Measurements from ENCODE around the gene CDC42BPG.

Gene CDC42BPG

GRCh38 chr11:64838600-64839334, 5.7 kb downstream of the CDC42BPG start:
- H3K9ac ChIP-seq (ENCODE audit: low read length) = no peak overlapping the region
- no peaks in the 10 kb centered on the region for H3K27me3 ChIP-seq (ENCODE audit: control insufficient read depth, insufficient read depth, low read length)
- no peaks in the 10 kb centered on the region for H3K4me1 ChIP-seq (ENCODE audit: control insufficient read depth, insufficient read depth, low read length)
- no peak overlapping the region for H3K4me3 ChIP-seq (ENCODE audit: low read length)
- no peak overlapping the region for H3K27ac ChIP-seq (ENCODE audit: low read depth, low read length)
- H3K36me3 ChIP-seq (ENCODE audit: control insufficient read depth, insufficient read depth, low read length) = no peaks in the 10 kb centered on the region

GRCh38 chr11:64837887-64838351, 6.5 kb downstream of the CDC42BPG start:
- Histone ChIP-seq H3K4me3 (ENCODE audit: low read length) (no peak overlapping the region), H3K36me3 (ENCODE audit: control insufficient read depth, insufficient read depth, low read length) (peaks cover 3% of the 10 kb centered on the region), H3K27me3 (ENCODE audit: control insufficient read depth, insufficient read depth, low read length) (no peaks in the 10 kb centered on the region), H3K9ac (ENCODE audit: low read length) (no peak overlapping the region), H3K4me1 (ENCODE audit: control insufficient read depth, insufficient read depth, low read length) (no peaks in the 10 kb centered on the region), H3K27ac (ENCODE audit: low read depth, low read length) (no peak overlapping the region)

GRCh38 chr11:64836448-64837072, 7.9 kb downstream of the CDC42BPG start:
- Histone ChIP-seq H3K27me3 (ENCODE audit: control insufficient read depth, insufficient read depth, low read length) (no peaks in the 10 kb centered on the region), H3K4me3 (ENCODE audit: low read length) (no peak overlapping the region), H3K9ac (ENCODE audit: low read length) (no peak overlapping the region), H3K4me1 (ENCODE audit: control insufficient read depth, insufficient read depth, low read length) (no peaks in the 10 kb centered on the region), H3K27ac (ENCODE audit: low read depth, low read length) (no peak overlapping the region), H3K36me3 (ENCODE audit: control insufficient read depth, insufficient read depth, low read length) (peaks cover 3% of the 10 kb centered on the region)

GRCh38 chr11:64835616-64836447, 8.6 kb downstream of the CDC42BPG start:
- no peaks in the 10 kb centered on the region for H3K4me1 ChIP-seq (ENCODE audit: control insufficient read depth, insufficient read depth, low read length)
- H3K9ac ChIP-seq (ENCODE audit: low read length) = no peak overlapping the region
- H3K27ac ChIP-seq (ENCODE audit: low read depth, low read length) = no peak overlapping the region
- peaks cover 3% of the 10 kb centered on the region for H3K36me3 ChIP-seq (ENCODE audit: control insufficient read depth, insufficient read depth, low read length)
- no peaks in the 10 kb centered on the region for H3K27me3 ChIP-seq (ENCODE audit: control insufficient read depth, insufficient read depth, low read length)
- no peak overlapping the region for H3K4me3 ChIP-seq (ENCODE audit: low read length)

GRCh38 chr11:64834723-64835615, 9.5 kb downstream of the CDC42BPG start:
- no peaks in the 10 kb centered on the region for H3K4me1 ChIP-seq (ENCODE audit: control insufficient read depth, insufficient read depth, low read length)
- H3K27ac ChIP-seq (ENCODE audit: low read depth, low read length) = no peak overlapping the region
- H3K4me3 ChIP-seq (ENCODE audit: low read length) = no peak overlapping the region
- H3K36me3 ChIP-seq (ENCODE audit: control insufficient read depth, insufficient read depth, low read length) = peaks cover 3% of the 10 kb centered on the region
- no peak overlapping the region for H3K9ac ChIP-seq (ENCODE audit: low read length)
- no peaks in the 10 kb centered on the region for H3K27me3 ChIP-seq (ENCODE audit: control insufficient read depth, insufficient read depth, low read length)

- H3K27ac ChIP-seq (ENCODE audit: low read depth, low read length) = no peak overlapping the region
- no peak overlapping the region for H3K4me3 ChIP-seq (ENCODE audit: low read length)
- no peaks in the 10 kb centered on the region for H3K4me1 ChIP-seq (ENCODE audit: control insufficient read depth, insufficient read depth, low read length)
- H3K9ac ChIP-seq (ENCODE audit: low read length) = no peak overlapping the region
- peaks cover 3% of the 10 kb centered on the region for H3K36me3 ChIP-seq (ENCODE audit: control insufficient read depth, insufficient read depth, low read length)
- H3K27me3 ChIP-seq (ENCODE audit: control insufficient read depth, insufficient read depth, low read length) = no peaks in the 10 kb centered on the region
Observed at GRCh38 chr11:64834031-64834722, 10.3 kb downstream of the CDC42BPG start.

GRCh38 chr11:64833509-64833908, 10.9 kb downstream of the CDC42BPG start:
- H3K36me3 ChIP-seq (ENCODE audit: control insufficient read depth, insufficient read depth, low read length) = peaks cover 3% of the 10 kb centered on the region
- H3K9ac ChIP-seq (ENCODE audit: low read length) = no peak overlapping the region
- no peaks in the 10 kb centered on the region for H3K4me1 ChIP-seq (ENCODE audit: control insufficient read depth, insufficient read depth, low read length)
- no peaks in the 10 kb centered on the region for H3K27me3 ChIP-seq (ENCODE audit: control insufficient read depth, insufficient read depth, low read length)
- H3K4me3 ChIP-seq (ENCODE audit: low read length) = no peak overlapping the region
- H3K27ac ChIP-seq (ENCODE audit: low read depth, low read length) = no peak overlapping the region

GRCh38 chr11:64833198-64833502, 11.3 kb downstream of the CDC42BPG start:
- no peak overlapping the region for H3K9ac ChIP-seq (ENCODE audit: low read length)
- H3K27me3 ChIP-seq (ENCODE audit: control insufficient read depth, insufficient read depth, low read length) = no peaks in the 10 kb centered on the region
- H3K4me3 ChIP-seq (ENCODE audit: low read length) = no peak overlapping the region
- no peak overlapping the region for H3K27ac ChIP-seq (ENCODE audit: low read depth, low read length)
- H3K36me3 ChIP-seq (ENCODE audit: control insufficient read depth, insufficient read depth, low read length) = peaks cover 3% of the 10 kb centered on the region
- H3K4me1 ChIP-seq (ENCODE audit: control insufficient read depth, insufficient read depth, low read length) = no peaks in the 10 kb centered on the region

GRCh38 chr11:64832467-64833197, 11.8 kb downstream of the CDC42BPG start:
- Histone ChIP-seq H3K27ac (ENCODE audit: low read depth, low read length) (no peak overlapping the region), H3K36me3 (ENCODE audit: control insufficient read depth, insufficient read depth, low read length) (peaks cover 3% of the 10 kb centered on the region), H3K27me3 (ENCODE audit: control insufficient read depth, insufficient read depth, low read length) (no peaks in the 10 kb centered on the region), H3K4me3 (ENCODE audit: low read length) (no peak overlapping the region), H3K4me1 (ENCODE audit: control insufficient read depth, insufficient read depth, low read length) (no peaks in the 10 kb centered on the region), H3K9ac (ENCODE audit: low read length) (no peak overlapping the region)

- Histone ChIP-seq H3K4me1 (ENCODE audit: control insufficient read depth, insufficient read depth, low read length) (no peaks in the 10 kb centered on the region), H3K4me3 (ENCODE audit: low read length) (no peak overlapping the region), H3K9ac (ENCODE audit: low read length) (no peak overlapping the region), H3K27me3 (ENCODE audit: control insufficient read depth, insufficient read depth, low read length) (no peaks in the 10 kb centered on the region), H3K27ac (ENCODE audit: low read depth, low read length) (no peak overlapping the region), H3K36me3 (ENCODE audit: control insufficient read depth, insufficient read depth, low read length) (peaks cover 3% of the 10 kb centered on the region)
Observed at GRCh38 chr11:64831411-64831891, 13.0 kb downstream of the CDC42BPG start.

All from rectal smooth muscle tissue (tissue), 1 donor.